ENCODE data around the gene SMIM8.

Gene SMIM8

GRCh38 chr6:87333033-87333432, 10.6 kb downstream of the SMIM8 start:
- no peak overlapping the region for H3K4me3 ChIP-seq (replicated peaks; ENCODE audit: low read depth, low read length)
- TF ChIP-seq CTCF (IDR thresholded peaks at IDR 0.05; ENCODE audit: low read depth, low read length, missing control alignments): no peak
- no peak for DNase-seq (ENCODE audit: extremely low read depth, low read depth)

- DNase-seq (ENCODE audit: extremely low read depth, low read depth): peak; percentile 22
- no peak overlapping the region for H3K4me3 ChIP-seq (replicated peaks; ENCODE audit: low read depth, low read length)
- TF ChIP-seq CTCF (IDR thresholded peaks at IDR 0.05; ENCODE audit: low read depth, low read length, missing control alignments): no peak
These were observed 11.3 kb downstream of the SMIM8 start for GRCh38 chr6:87333591-87334181.

GRCh38 chr6:87334683-87335082, 12.3 kb downstream of the SMIM8 start:
- no peak for TF ChIP-seq CTCF (IDR thresholded peaks at IDR 0.05; ENCODE audit: low read depth, low read length, missing control alignments)
- DNase-seq (ENCODE audit: extremely low read depth, low read depth): no peak
- no peak overlapping the region for H3K4me3 ChIP-seq (replicated peaks; ENCODE audit: low read depth, low read length)

GRCh38 chr6:87336367-87336766, 14.0 kb downstream of the SMIM8 start:
- DNase-seq (ENCODE audit: extremely low read depth, low read depth): no peak
- no peak overlapping the region for H3K4me3 ChIP-seq (replicated peaks; ENCODE audit: low read depth, low read length)
- no peak for TF ChIP-seq CTCF (IDR thresholded peaks at IDR 0.05; ENCODE audit: low read depth, low read length, missing control alignments)

- DNase-seq (ENCODE audit: extremely low read depth, low read depth): no peak
- no peak overlapping the region for H3K4me3 ChIP-seq (replicated peaks; ENCODE audit: low read depth, low read length)
These were observed 17.8 kb downstream of the SMIM8 start for GRCh38 chr6:87340230-87340629.

GRCh38 chr6:87341158-87341557, 18.8 kb downstream of the SMIM8 start:
- no peak for DNase-seq (ENCODE audit: extremely low read depth, low read depth)
- TF ChIP-seq CTCF (IDR thresholded peaks at IDR 0.05; ENCODE audit: low read depth, low read length, missing control alignments): no peak
- no peak overlapping the region for H3K4me3 ChIP-seq (replicated peaks; ENCODE audit: low read depth, low read length)

More at GRCh38 chr6:87340230-87340629, 17.8 kb downstream of the SMIM8 start:
- TF ChIP-seq CTCF (IDR thresholded peaks at IDR 0.05; ENCODE audit: low read depth, low read length, missing control alignments): no peak

GRCh38 chr6:87341899-87342298, 19.5 kb downstream of the SMIM8 start:
- no peak for DNase-seq (ENCODE audit: extremely low read depth, low read depth)
- H3K4me3 ChIP-seq (replicated peaks; ENCODE audit: low read depth, low read length): no peak overlapping the region
- TF ChIP-seq CTCF (IDR thresholded peaks at IDR 0.05; ENCODE audit: low read depth, low read length, missing control alignments): no peak

Data from HFF-Myc (cell line).